Upper lobe of left lung (tissue), 6 donors: ENCODE data around the gene CAMK1. TPM values are rescaled to one million over a fixed set of nuclear protein-coding genes. Genes with fewer than 3 reads are reported as not detected.

Experiments
- ATAC-seq, 2 donors: fragments of 200-7000 bp; cut with Tn5 transposase; one replicate each; pipeline ENCODE4 v1.9.1; 2022; ENCODE audit warnings: mild to moderate bottlenecking in 2 of 2, moderate library complexity in 2 of 2; ENCODE audit not compliant: low FRiP score in 2 of 2
- DNase-seq, 2 donors: peaks; one replicate each; pipeline ENCODE4 v3.0.0-alpha.2; 2019 to 2020
- H3K27ac ChIP-seq, 4 donors: fragments of 200-600 bp; sonication (generic); one replicate each; pipeline ENCODE4 v1.5.1; 2016 to 2019
- H3K27me3 ChIP-seq, 4 donors: fragments of 200-600 bp; sonication (generic); one replicate each; pipeline ENCODE4 v1.5.1; 2017 to 2019
- H3K36me3 ChIP-seq, 4 donors: fragments of 200-600 bp; sonication (generic); one replicate each; pipeline ENCODE4 v1.5.1; 2016 to 2019
- H3K4me1 ChIP-seq, 4 donors: fragments of 200-600 bp; sonication (generic); one replicate each; pipeline ENCODE4 v1.5.1; 2018 to 2019
- H3K4me3 ChIP-seq, 4 donors: fragments of 200-600 bp; sonication (generic); one replicate each; pipeline ENCODE4 v1.5.1; 2017 to 2019; ENCODE audit warnings: mild to moderate bottlenecking in 2 of 4, moderate library complexity in 1 of 4
- H3K9me3 ChIP-seq, 4 donors: fragments of 200-600 bp; sonication (generic); one replicate each; pipeline ENCODE4 v1.5.1; 2018 to 2019
- CTCF ChIP-seq, 6 experiments: fragments of 450-650 bp in 4 of 6; fragments of 200-600 bp in 2 of 6; sonication (generic) in 2 of 6; IDR thresholded peaks; one replicate each; pipeline ENCODE4 v1.5.1; 2016 to 2019; ENCODE audit warnings: antibody characterized with exemption in 6 of 6
- EP300 ChIP-seq, 4 donors: sonication (generic); formaldehyde crosslinking; IDR thresholded peaks; one replicate each; pipeline ENCODE4 v1.5.1; 2017; ENCODE audit warnings: antibody characterized with exemption in 4 of 4, control low read depth in 2 of 4
- POLR2A ChIP-seq, 4 donors: fragments of 450-650 bp; IDR thresholded peaks; one replicate each; pipeline ENCODE4 v1.5.1; 2016 to 2017; ENCODE audit warnings: antibody characterized with exemption in 4 of 4, mild to moderate bottlenecking in 2 of 4
- POLR2AphosphoS5 ChIP-seq, 2 donors: sonication (generic); formaldehyde crosslinking; IDR thresholded peaks; one replicate each; pipeline ENCODE4 v1.5.1; 2017; ENCODE audit warnings: antibody characterized with exemption in 2 of 2
- WGBS, 2 donors: methylation state at CpG; one replicate each; pipeline ENCODE4 v1.1.5; 2017 to 2018; 5-methylcytosine and 5-hydroxymethylcytosine counted together
- total RNA-seq, 6 donors: library from RNA; depleted of rRNA in 4 of 6; stranded (reverse); fragments of >200 nt in 4 of 6; gene quantifications; one replicate each; pipeline versions ENCODE4 v1.1.0 to v1.2.1, GENCODE V29; 2016 to 2021
- donor health status: DM: no; HTN: no; CAD: no; lungs with moderate emphysema.
- donor health status: DM: no; HTN: yes; CAD: no; lungs with severe emphysema.

The CAMK1 gene
- total RNA-seq, 6 donors from 2014 or later = 19.5 to 44.0 (median 27.6) TPM

GRCh38 chr3:9812870-9813483 is 43.2 kb upstream of the CAMK1 start:
- peaks cover 12 to 24% (median 19%) of the 10 kb centered on the region in 4 donors for H3K4me1 ChIP-seq
- TF ChIP-seq EP300 (IDR thresholded peaks at IDR 0.05) (no peak), POLR2A (IDR thresholded peaks at IDR 0.05) (no peak)
- H3K27me3 ChIP-seq = no peaks in the 10 kb centered on the region
- 95 to 98% methylated on average over 8 to 9 of the region's 9 CpGs for WGBS, 2 donors
- no peak for ATAC-seq
- no peak overlapping the region for H3K27ac ChIP-seq
- H3K36me3 ChIP-seq = peaks cover 0 to 21% (median 8%) of the 10 kb centered on the region in 4 donors
- no peaks in the 10 kb centered on the region for H3K9me3 ChIP-seq
- H3K4me3 ChIP-seq = no peak overlapping the region
- DNase-seq = no peak

GRCh38 chr3:9810846-9811245 is 41.1 kb upstream of the CAMK1 start:
- TF ChIP-seq CTCF (IDR thresholded peaks at IDR 0.05) (no peak), EP300 (IDR thresholded peaks at IDR 0.05) (no peak), POLR2AphosphoS5 (IDR thresholded peaks at IDR 0.05) (no peak), POLR2A (IDR thresholded peaks at IDR 0.05) (no peak)
- H3K27ac ChIP-seq = peak overlapping the region; percentile 92 to 95 (median 94)
- H3K4me1 ChIP-seq = peaks cover 12 to 24% (median 19%) of the 10 kb centered on the region in 4 donors
- H3K9me3 ChIP-seq = no peaks in the 10 kb centered on the region
- no peak for DNase-seq
- peak overlapping the region in 3 of 4 donors; percentile 67 to 76 (median 73) for H3K4me3 ChIP-seq
- ATAC-seq = no peak
- H3K27me3 ChIP-seq = no peaks in the 10 kb centered on the region
- WGBS, 2 donors = 60 to 61% methylated on average over 10 of the region's 10 CpGs
- H3K36me3 ChIP-seq = peaks cover 9 to 38% (median 19%) of the 10 kb centered on the region in 4 donors

- Histone ChIP-seq H3K27me3 (no peaks in the 10 kb centered on the region), H3K27ac (peak overlapping the region; percentile 92 to 95 (median 94))
- ATAC-seq = peak in 1 of 2 donors; percentile 40
Measured at GRCh38 chr3:9810433-9810770, 40.7 kb upstream of the CAMK1 start.

GRCh38 chr3:9809615-9810432 is 40.1 kb upstream of the CAMK1 start, which contains the start of gene TTLL3:
TTLL3 (plus strand) TSS chr3:9810262; CDS start chr3:9810662, 400 bp downstream.
- peaks cover 18 to 43% (median 25%) of the 10 kb centered on the region in 4 donors for H3K36me3 ChIP-seq
- peak within 1 kb of the TSS; percentile 92 to 95 (median 94) for H3K27ac ChIP-seq
- DNase-seq (peak; percentile 79 to 95), ATAC-seq (peak; percentile 85 to 91)
- 2 to 6% methylated on average over 3 to 23 of the region's 76 CpGs for WGBS, 2 donors
- peaks cover 12 to 24% (median 19%) of the 10 kb centered on the region in 4 donors for H3K4me1 ChIP-seq
- no peaks in the 10 kb centered on the region for H3K27me3 ChIP-seq
- TF ChIP-seq EP300 (IDR thresholded peaks at IDR 0.05) = no peak
- TF ChIP-seq CTCF (IDR thresholded peaks at IDR 0.05) = peak in 2 of 6 experiments; percentile 20 to 28
- TF ChIP-seq POLR2A (IDR thresholded peaks at IDR 0.05) = peak in 3 of 4 donors; percentile 52 to 81 (median 73)
- TF ChIP-seq POLR2AphosphoS5 (IDR thresholded peaks at IDR 0.05) = peak; percentile 50 to 51
- no peaks in the 10 kb centered on the region for H3K9me3 ChIP-seq
- H3K4me3 ChIP-seq = peak within 1 kb of the TSS; percentile 55 to 76 (median 70)

More at GRCh38 chr3:9810433-9810770, 40.7 kb upstream of the CAMK1 start:
- no peak for DNase-seq
- Histone ChIP-seq H3K4me1 (peaks cover 12 to 24% (median 19%) of the 10 kb centered on the region in 4 donors), H3K4me3 (peak overlapping the region; percentile 55 to 76 (median 70)), H3K9me3 (no peaks in the 10 kb centered on the region), H3K36me3 (peaks cover 13 to 38% (median 21%) of the 10 kb centered on the region in 4 donors)
- 7 to 16% methylated on average over 9 to 15 of the region's 18 CpGs for WGBS, 2 donors
- TF ChIP-seq POLR2A (IDR thresholded peaks at IDR 0.05) (no peak), EP300 (IDR thresholded peaks at IDR 0.05) (no peak), CTCF (IDR thresholded peaks at IDR 0.05) (no peak), POLR2AphosphoS5 (IDR thresholded peaks at IDR 0.05) (no peak)

GRCh38 chr3:9809239-9809614 is 39.5 kb upstream of the CAMK1 start:
- H3K9me3 ChIP-seq = no peaks in the 10 kb centered on the region
- no peaks in the 10 kb centered on the region for H3K27me3 ChIP-seq
- peaks cover 12 to 24% (median 19%) of the 10 kb centered on the region in 4 donors for H3K4me1 ChIP-seq
- WGBS, 2 donors = 54 to 73% methylated on average over 4 of the region's 4 CpGs
- peak overlapping the region in 3 of 4 donors; percentile 67 to 76 (median 73) for H3K4me3 ChIP-seq
- H3K27ac ChIP-seq = peak overlapping the region; percentile 92 to 95 (median 94)
- DNase-seq = peak in 1 of 2 donors; percentile 58
- no peak for TF ChIP-seq POLR2AphosphoS5 (IDR thresholded peaks at IDR 0.05)
- no peak for TF ChIP-seq POLR2A (IDR thresholded peaks at IDR 0.05)
- no peak for TF ChIP-seq EP300 (IDR thresholded peaks at IDR 0.05)
- TF ChIP-seq CTCF (IDR thresholded peaks at IDR 0.05) = no peak
- H3K36me3 ChIP-seq = peaks cover 23 to 49% (median 31%) of the 10 kb centered on the region in 4 donors
- peak; percentile 1 to 25 for ATAC-seq
